HUES48 (cell line): ENCODE results near the gene GJC1.

Source experiments
- H3K27ac ChIP-seq: one replicate; pipeline ENCODE4 v1.7.0; 2013; ENCODE audit warnings: low read depth, low read length, inconsistent platforms
- H3K27me3 ChIP-seq: 2 replicates; pipeline ENCODE4 v1.6.1; 2013; ENCODE audit warnings: mild to moderate bottlenecking, low read length; ENCODE audit not compliant: control insufficient read depth, insufficient read depth
- H3K36me3 ChIP-seq: 2 replicates; pipeline ENCODE4 v1.6.1; 2013; ENCODE audit warnings: low read length; ENCODE audit not compliant: control insufficient read depth, insufficient read depth
- H3K4me1 ChIP-seq: 2 replicates; pipeline ENCODE4 v1.6.1; 2013; ENCODE audit warnings: mild to moderate bottlenecking, low read length; ENCODE audit not compliant: control insufficient read depth, insufficient read depth
- H3K4me3 ChIP-seq: 2 replicates; pipeline ENCODE4 v1.5.1; 2013; ENCODE audit warnings: mild to moderate bottlenecking, low read depth, low read length
- H3K9ac ChIP-seq: 2 replicates; pipeline ENCODE4 v1.6.1; 2013; ENCODE audit warnings: mild to moderate bottlenecking, low read depth, low read length, moderate library complexity
- H3K9me3 ChIP-seq: 2 replicates; pipeline ENCODE4 v1.6.1; 2013; ENCODE audit warnings: low read length; ENCODE audit not compliant: control insufficient read depth, insufficient read depth

The GJC1 gene

GRCh38 chr17:44782326-44782850, 47.7 kb downstream of the GJC1 start:
- peak overlapping the region; percentile 45; the same call in 1 of the 2 replicates for H3K9ac ChIP-seq
- H3K36me3 ChIP-seq = no peaks in the 10 kb centered on the region
- H3K27ac ChIP-seq = peak overlapping the region; percentile 63
- H3K4me1 ChIP-seq = peaks cover 29% of the 10 kb centered on the region
- no peaks in the 10 kb centered on the region for H3K9me3 ChIP-seq
- no peak overlapping the region for H3K4me3 ChIP-seq
- H3K27me3 ChIP-seq = 0 out of 2 replicates have a peak, but pooled peaks cover 7% of the 10 kb centered on the region

- H3K36me3 ChIP-seq = no peaks in the 10 kb centered on the region
- H3K4me1 ChIP-seq = peaks cover 29% of the 10 kb centered on the region
- H3K27ac ChIP-seq = peak overlapping the region; percentile 63
- H3K9me3 ChIP-seq = no peaks in the 10 kb centered on the region
- peak overlapping the region; percentile 45; the same call in 1 of the 2 replicates for H3K9ac ChIP-seq
- H3K27me3 ChIP-seq = peaks cover 13% of the 10 kb centered on the region
- H3K4me3 ChIP-seq = no peak overlapping the region
Measured at GRCh38 chr17:44781551-44782325, 48.3 kb downstream of the GJC1 start.

GRCh38 chr17:44780845-44781480, 49.1 kb downstream of the GJC1 start:
- Histone ChIP-seq H3K27me3 (peaks cover 20% of the 10 kb centered on the region), H3K4me1 (peaks cover 32% of the 10 kb centered on the region), H3K27ac (no peak overlapping the region), H3K36me3 (no peaks in the 10 kb centered on the region), H3K9ac (no peak overlapping the region), H3K9me3 (no peaks in the 10 kb centered on the region), H3K4me3 (no peak overlapping the region)

GRCh38 chr17:44780161-44780560, 49.9 kb downstream of the GJC1 start:
- H3K4me1 ChIP-seq = peaks cover 32% of the 10 kb centered on the region
- H3K27ac ChIP-seq = no peak overlapping the region
- H3K36me3 ChIP-seq = no peaks in the 10 kb centered on the region
- H3K27me3 ChIP-seq = peaks cover 20% of the 10 kb centered on the region
- H3K9ac ChIP-seq = no peak overlapping the region
- no peaks in the 10 kb centered on the region for H3K9me3 ChIP-seq
- no peak overlapping the region for H3K4me3 ChIP-seq

GRCh38 chr17:44779211-44780025, 50.7 kb downstream of the GJC1 start:
- Histone ChIP-seq H3K4me1 (peaks cover 32% of the 10 kb centered on the region), H3K4me3 (peak overlapping the region; percentile 59), H3K27ac (no peak overlapping the region), H3K9me3 (no peaks in the 10 kb centered on the region), H3K36me3 (no peaks in the 10 kb centered on the region), H3K27me3 (peaks cover 20% of the 10 kb centered on the region), H3K9ac (no peak overlapping the region)

- Histone ChIP-seq H3K4me1 (peaks cover 32% of the 10 kb centered on the region), H3K9me3 (no peaks in the 10 kb centered on the region), H3K9ac (no peak overlapping the region), H3K36me3 (no peaks in the 10 kb centered on the region), H3K27me3 (peaks cover 20% of the 10 kb centered on the region), H3K4me3 (peak overlapping the region; percentile 59; the same call in 1 of the 2 replicates), H3K27ac (no peak overlapping the region)
Measured at GRCh38 chr17:44778656-44779210, 51.4 kb downstream of the GJC1 start.

GRCh38 chr17:44777394-44778348, 52.4 kb downstream of the GJC1 start:
- no peaks in the 10 kb centered on the region for H3K36me3 ChIP-seq
- no peak overlapping the region for H3K4me3 ChIP-seq
- H3K9ac ChIP-seq = no peak overlapping the region
- peaks cover 20% of the 10 kb centered on the region for H3K27me3 ChIP-seq
- H3K4me1 ChIP-seq = peaks cover 29% of the 10 kb centered on the region
- no peaks in the 10 kb centered on the region for H3K9me3 ChIP-seq
- no peak overlapping the region for H3K27ac ChIP-seq

GRCh38 chr17:44776628-44777393, 53.3 kb downstream of the GJC1 start:
- Histone ChIP-seq H3K36me3 (no peaks in the 10 kb centered on the region), H3K9me3 (no peaks in the 10 kb centered on the region), H3K4me3 (no peak overlapping the region), H3K27me3 (peaks cover 20% of the 10 kb centered on the region), H3K4me1 (peaks cover 21% of the 10 kb centered on the region), H3K27ac (no peak overlapping the region), H3K9ac (no peak overlapping the region)

GRCh38 chr17:44775838-44776621, 54.1 kb downstream of the GJC1 start:
- Histone ChIP-seq H3K9me3 (no peaks in the 10 kb centered on the region), H3K27ac (no peak overlapping the region), H3K4me1 (peaks cover 13% of the 10 kb centered on the region; the same call in 1 of the 2 replicates), H3K9ac (no peak overlapping the region), H3K27me3 (peaks cover 20% of the 10 kb centered on the region), H3K36me3 (no peaks in the 10 kb centered on the region), H3K4me3 (peak overlapping the region; percentile 61)
